ENCODE results near the gene OR56A1. TPM values are rescaled to one million over a fixed set of nuclear protein-coding genes. Genes with fewer than 3 reads are reported as not detected.
A peak's percentile ranks its signal among the peaks of the same experiment; 100 is the strongest.

OR56A1 gene
- total RNA-seq, 1 donor from 2014 or later, result 0.13 TPM

GRCh38 chr11:6025056-6025455, 5.5 kb downstream of the OR56A1 start:
- no peaks in the 10 kb centered on the region for H3K4me1 Mint-ChIP-seq
- H3K4me3 Mint-ChIP-seq, result no peak overlapping the region
- no peak for DNase-seq (ENCODE audit: low spot score in 2 of 2, unreplicated experiment in 2 of 2)
- no peaks in the 10 kb centered on the region for H3K9me3 Mint-ChIP-seq
- H3K27ac Mint-ChIP-seq, result no peak overlapping the region
- peaks cover 34% of the 10 kb centered on the region for H3K27me3 Mint-ChIP-seq (ENCODE audit: low read depth)
- no peaks in the 10 kb centered on the region for H3K36me3 Mint-ChIP-seq
- TF ChIP-seq CTCF (IDR thresholded peaks at IDR 0.05; ENCODE audit: unreplicated experiment), result no peak

- Mint-ChIP-seq H3K4me1 (no peaks in the 10 kb centered on the region), H3K4me3 (no peak overlapping the region), H3K27me3 (ENCODE audit: low read depth) (peaks cover 44% of the 10 kb centered on the region), H3K9me3 (no peaks in the 10 kb centered on the region), H3K27ac (no peak overlapping the region), H3K36me3 (no peaks in the 10 kb centered on the region)
- peak; percentile 24 for TF ChIP-seq CTCF (IDR thresholded peaks at IDR 0.05; ENCODE audit: unreplicated experiment)
- DNase-seq (ENCODE audit: low spot score in 2 of 2, unreplicated experiment in 2 of 2), result no peak
Measured at GRCh38 chr11:6022956-6023355, 7.6 kb downstream of the OR56A1 start.

GRCh38 chr11:6013042-6013441, 17.5 kb downstream of the OR56A1 start:
- Mint-ChIP-seq H3K4me3 (no peak overlapping the region), H3K4me1 (no peaks in the 10 kb centered on the region), H3K27me3 (ENCODE audit: low read depth) (peaks cover 29% of the 10 kb centered on the region), H3K9me3 (peaks cover 4% of the 10 kb centered on the region), H3K36me3 (no peaks in the 10 kb centered on the region), H3K27ac (no peak overlapping the region)
- no peak for DNase-seq (ENCODE audit: low spot score in 2 of 2, unreplicated experiment in 2 of 2)
- no peak for TF ChIP-seq CTCF (IDR thresholded peaks at IDR 0.05; ENCODE audit: unreplicated experiment)

- Mint-ChIP-seq H3K36me3 (no peaks in the 10 kb centered on the region), H3K27me3 (ENCODE audit: low read depth) (peaks cover 26% of the 10 kb centered on the region), H3K4me1 (no peaks in the 10 kb centered on the region), H3K9me3 (peaks cover 4% of the 10 kb centered on the region), H3K4me3 (no peak overlapping the region), H3K27ac (no peak overlapping the region)
- no peak for DNase-seq (ENCODE audit: low spot score in 2 of 2, unreplicated experiment in 2 of 2)
- no peak for TF ChIP-seq CTCF (IDR thresholded peaks at IDR 0.05; ENCODE audit: unreplicated experiment)
Measured at GRCh38 chr11:6012035-6012668, 18.4 kb downstream of the OR56A1 start.

- DNase-seq (ENCODE audit: low spot score in 2 of 2, unreplicated experiment in 2 of 2), result no peak
- no peak within 1 kb of the TSS for H3K4me3 Mint-ChIP-seq
- no peaks in the 10 kb centered on the region for H3K9me3 Mint-ChIP-seq
- no peaks in the 10 kb centered on the region for H3K4me1 Mint-ChIP-seq
- no peaks in the 10 kb centered on the region for H3K36me3 Mint-ChIP-seq
- no peak for TF ChIP-seq CTCF (IDR thresholded peaks at IDR 0.05; ENCODE audit: unreplicated experiment)
- H3K27me3 Mint-ChIP-seq (ENCODE audit: low read depth), result peaks cover 46% of the 10 kb centered on the region
- H3K27ac Mint-ChIP-seq, result no peak within 1 kb of the TSS
Measured at GRCh38 chr11:6006846-6007245, 23.7 kb downstream of the OR56A1 start, which contains the start of gene OR56A4. Gene OR56A4 (minus strand): TSS chr11:6006946. CDS start chr11:6002992, 3,954 bp downstream.
